WTC11 (cell line): ENCODE data around the gene NQO2. TPM values are rescaled to one million over a fixed set of nuclear protein-coding genes. Genes with fewer than 3 reads are reported as not detected.

ENCODE experiments used
- ATAC-seq: fragments of 200-7000 bp; cut with Tn5 transposase; 2 replicates; pipeline ENCODE4 v1.10.0; 2021; ENCODE audit warnings: mild to moderate bottlenecking, moderate library complexity
- CTCF ChIA-PET: fragments of 300-600 bp; sonication (Branson Sonifier 250); formaldehyde crosslinking; loops from one replicate; lab custom pipeline; 2021; ENCODE audit warnings: antibody characterized with exemption; lab: Charles Lee
- POLR2A ChIA-PET: fragments of 350-600 bp; sonication (Branson Sonifier 250); formaldehyde crosslinking; loops from one replicate; lab custom pipeline; 2021; ENCODE audit warnings: antibody characterized with exemption; lab: Charles Lee
- DNase-seq: peaks from one replicate; pipeline ENCODE4 v3.0.0; 2021; ENCODE audit warnings: low spot score
- H3K27ac Mint-ChIP-seq: 2 replicates; pipeline ENCODE4 v1.8.0; 2021; ENCODE audit warnings: mixed read lengths
- H3K27me3 Mint-ChIP-seq: 2 replicates; pipeline ENCODE4 v1.8.0; 2021; ENCODE audit warnings: low read depth, mild to moderate bottlenecking, moderate library complexity, mixed read lengths
- H3K36me3 Mint-ChIP-seq: 2 replicates; pipeline ENCODE4 v1.8.0; 2021; ENCODE audit warnings: mixed read lengths
- H3K4me1 Mint-ChIP-seq: 2 replicates; pipeline ENCODE4 v1.8.0; 2022; ENCODE audit warnings: mixed read lengths
- H3K4me3 Mint-ChIP-seq: 2 replicates; pipeline ENCODE4 v1.8.0; 2021; ENCODE audit warnings: mild to moderate bottlenecking, moderate library complexity, mixed read lengths
- H3K9me3 Mint-ChIP-seq: 2 replicates; pipeline ENCODE4 v1.8.0; 2021; ENCODE audit warnings: mixed read lengths
- ATF1 ChIP-seq: sonication (generic); formaldehyde crosslinking; IDR thresholded peaks from 2 replicates; pipeline ENCODE4 v1.8.1; 2023; ENCODE audit warnings: mild to moderate bottlenecking, moderate library complexity, missing genetic modification reagents
- CTCF ChIP-seq: fragments of 200-600 bp; IDR thresholded peaks from 2 replicates; pipeline ENCODE4 v1.8.0; 2022; ENCODE audit warnings: antibody characterized with exemption
- E2F4 ChIP-seq: sonication (generic); formaldehyde crosslinking; IDR thresholded peaks from 2 replicates; pipeline ENCODE4 v1.8.1; 2022; ENCODE audit warnings: low read depth, mild to moderate bottlenecking, moderate library complexity, missing genetic modification reagents, borderline replicate concordance
- ESRRA ChIP-seq: sonication (generic); formaldehyde crosslinking; IDR thresholded peaks from 2 replicates; pipeline ENCODE4 v1.8.1; 2022; ENCODE audit warnings: mild to moderate bottlenecking, missing genetic modification reagents, borderline replicate concordance
- FOXJ3 ChIP-seq: sonication (generic); formaldehyde crosslinking; IDR thresholded peaks from 2 replicates; pipeline ENCODE4 v1.9.0; 2021; ENCODE audit warnings: missing genetic modification reagents, mild to moderate bottlenecking, borderline replicate concordance
- GRHL2 ChIP-seq: fragments of 250-450 bp; sonication (Bioruptor Pico); IDR thresholded peaks from 2 replicates; pipeline ENCODE4 v1.8.0; 2022; ENCODE audit warnings: mild to moderate bottlenecking, moderate library complexity; ENCODE audit not compliant: insufficient replicate concordance, severe bottlenecking
- IRF2 ChIP-seq: sonication (generic); formaldehyde crosslinking; IDR thresholded peaks from 2 replicates; pipeline ENCODE4 v1.8.0; 2022; ENCODE audit warnings: low read depth, missing genetic modification reagents, borderline replicate concordance
- JAZF1 ChIP-seq: fragments of 250-450 bp; sonication (Bioruptor Pico); IDR thresholded peaks from 2 replicates; pipeline ENCODE4 v1.9.0; 2021; ENCODE audit warnings: moderate library complexity, mild to moderate bottlenecking, inconsistent platforms
- KAT7 ChIP-seq: sonication (generic); formaldehyde crosslinking; IDR thresholded peaks from 2 replicates; pipeline ENCODE4 v1.8.1; 2023; ENCODE audit warnings: missing genetic modification reagents, mild to moderate bottlenecking, borderline replicate concordance
- NFE2L1 ChIP-seq: sonication (generic); formaldehyde crosslinking; IDR thresholded peaks from 2 replicates; pipeline ENCODE4 v1.8.1; 2023; ENCODE audit warnings: missing genetic modification reagents
- NR3C1 ChIP-seq: sonication (generic); formaldehyde crosslinking; conservative IDR thresholded peaks from 2 replicates; pipeline ENCODE4 v1.8.1; 2023; ENCODE audit warnings: low read depth, mild to moderate bottlenecking, missing genetic modification reagents
- PREB ChIP-seq: sonication (generic); formaldehyde crosslinking; IDR thresholded peaks from 2 replicates; pipeline ENCODE4 v1.8.1; 2022; ENCODE audit warnings: mild to moderate bottlenecking, missing genetic modification reagents, moderate library complexity, borderline replicate concordance
- PRRX2 ChIP-seq: fragments of 250-450 bp; sonication (Bioruptor Pico); IDR thresholded peaks from 2 replicates; pipeline ENCODE4 v1.8.0; 2021; ENCODE audit warnings: mild to moderate bottlenecking
- SMAD3 ChIP-seq: sonication (generic); formaldehyde crosslinking; IDR thresholded peaks from 2 replicates; pipeline ENCODE4 v1.8.0; 2022; ENCODE audit warnings: missing genetic modification reagents, mild to moderate bottlenecking, borderline replicate concordance
- SP1 ChIP-seq: sonication (generic); formaldehyde crosslinking; conservative IDR thresholded peaks from 2 replicates; pipeline ENCODE4 v1.8.1; 2022; ENCODE audit warnings: missing genetic modification reagents
- TEAD1 ChIP-seq: sonication (generic); formaldehyde crosslinking; IDR thresholded peaks from 2 replicates; pipeline ENCODE4 v1.8.0; 2022; ENCODE audit warnings: mild to moderate bottlenecking, missing genetic modification reagents
- ZMAT4 ChIP-seq: fragments of 250-450 bp; sonication (Bioruptor Pico); IDR thresholded peaks from 2 replicates; pipeline ENCODE4 v1.9.0; 2021; ENCODE audit warnings: mild to moderate bottlenecking
- ZNF121 ChIP-seq: sonication (generic); formaldehyde crosslinking; IDR thresholded peaks from 2 replicates; pipeline ENCODE4 v1.8.0; 2023; ENCODE audit warnings: missing genetic modification reagents
- ZNF232 ChIP-seq: sonication (generic); formaldehyde crosslinking; IDR thresholded peaks from 2 replicates; pipeline ENCODE4 v1.8.0; 2022; ENCODE audit warnings: mild to moderate bottlenecking, missing genetic modification reagents
- ZNF396 ChIP-seq: fragments of 250-450 bp; sonication (Bioruptor Pico); IDR thresholded peaks from 2 replicates; pipeline ENCODE4 v1.8.0; 2021; ENCODE audit warnings: mild to moderate bottlenecking, moderate library complexity, borderline replicate concordance
- total RNA-seq: library from RNA; stranded (reverse); gene quantifications from 3 replicates; pipeline ENCODE4 v1.2.3, GENCODE V29; 2021
- TF ChIP-seq, protein P1 (sequence below): sonication (generic); formaldehyde crosslinking; IDR thresholded peaks from 2 replicates; pipeline ENCODE4 v1.8.0; 2022; ENCODE audit warnings: mild to moderate bottlenecking, missing genetic modification reagents
- TF ChIP-seq, protein P2 (sequence below): sonication (generic); formaldehyde crosslinking; IDR thresholded peaks from 2 replicates; pipeline ENCODE4 v1.8.0; 2023; ENCODE audit warnings: missing genetic modification reagents
- TF ChIP-seq, protein P3 (sequence below): fragments of 250-450 bp; sonication (Bioruptor Pico); IDR thresholded peaks from 2 replicates; pipeline ENCODE4 v1.8.0; 2021; ENCODE audit warnings: mild to moderate bottlenecking
- TF ChIP-seq, protein P4 (sequence below): fragments of 250-450 bp; sonication (Bioruptor Pico); IDR thresholded peaks from 2 replicates; pipeline ENCODE4 v1.9.0; 2021; ENCODE audit warnings: mild to moderate bottlenecking

Gene NQO2
- total RNA-seq, 1 experiment from 2014 or later = 119 TPM

- TF ChIP-seq PREB (CRISPR knock-in tag) (no peak), JAZF1 (CRISPR knock-in tag) (no peak), SP1 (CRISPR knock-in tag) (no peak), E2F4 (CRISPR knock-in tag) (no peak), SMAD3 (no peak), ZMAT4 (CRISPR knock-in tag) (no peak), CTCF (no peak), ZNF232 (CRISPR knock-in tag) (no peak), KAT7 (CRISPR knock-in tag) (no peak), ESRRA (CRISPR knock-in tag) (no peak)
- TF ChIP-seq, protein P1, sequence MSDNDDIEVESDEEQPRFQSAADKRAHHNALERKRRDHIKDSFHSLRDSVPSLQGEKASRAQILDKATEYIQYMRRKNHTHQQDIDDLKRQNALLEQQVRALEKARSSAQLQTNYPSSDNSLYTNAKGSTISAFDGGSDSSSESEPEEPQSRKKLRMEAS = no peak
- TF ChIP-seq, protein P2, sequence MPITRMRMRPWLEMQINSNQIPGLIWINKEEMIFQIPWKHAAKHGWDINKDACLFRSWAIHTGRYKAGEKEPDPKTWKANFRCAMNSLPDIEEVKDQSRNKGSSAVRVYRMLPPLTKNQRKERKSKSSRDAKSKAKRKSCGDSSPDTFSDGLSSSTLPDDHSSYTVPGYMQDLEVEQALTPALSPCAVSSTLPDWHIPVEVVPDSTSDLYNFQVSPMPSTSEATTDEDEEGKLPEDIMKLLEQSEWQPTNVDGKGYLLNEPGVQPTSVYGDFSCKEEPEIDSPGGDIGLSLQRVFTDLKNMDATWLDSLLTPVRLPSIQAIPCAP (CRISPR knock-in tag) = no peak
Observed at GRCh38 chr6:3014675-3015066, 15.0 kb downstream of the NQO2 start (continued).

- no peak overlapping the region for H3K4me3 Mint-ChIP-seq
- POLR2A ChIA-PET = no interaction called here
- no peaks in the 10 kb centered on the region for H3K27me3 Mint-ChIP-seq
- DNase-seq = no peak
- H3K27ac Mint-ChIP-seq = no peak overlapping the region; the same call in 1 of the 2 replicates
- no peak for ATAC-seq
- peaks cover 3% of the 10 kb centered on the region; the same call in 1 of the 2 replicates for H3K4me1 Mint-ChIP-seq
- peaks cover 92% of the 10 kb centered on the region for H3K36me3 Mint-ChIP-seq
- CTCF ChIA-PET = interaction anchor here (2.0 kb wide), 1 partner anchor 13 kb away, joined by 8 read pairs; no protein-coding TSS in a partner anchor
- peaks cover 35% of the 10 kb centered on the region for H3K9me3 Mint-ChIP-seq
- TF ChIP-seq, protein P3, sequence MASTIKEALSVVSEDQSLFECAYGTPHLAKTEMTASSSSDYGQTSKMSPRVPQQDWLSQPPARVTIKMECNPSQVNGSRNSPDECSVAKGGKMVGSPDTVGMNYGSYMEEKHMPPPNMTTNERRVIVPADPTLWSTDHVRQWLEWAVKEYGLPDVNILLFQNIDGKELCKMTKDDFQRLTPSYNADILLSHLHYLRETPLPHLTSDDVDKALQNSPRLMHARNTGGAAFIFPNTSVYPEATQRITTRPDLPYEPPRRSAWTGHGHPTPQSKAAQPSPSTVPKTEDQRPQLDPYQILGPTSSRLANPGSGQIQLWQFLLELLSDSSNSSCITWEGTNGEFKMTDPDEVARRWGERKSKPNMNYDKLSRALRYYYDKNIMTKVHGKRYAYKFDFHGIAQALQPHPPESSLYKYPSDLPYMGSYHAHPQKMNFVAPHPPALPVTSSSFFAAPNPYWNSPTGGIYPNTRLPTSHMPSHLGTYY (CRISPR knock-in tag) = no peak
- TF ChIP-seq NR3C1 (no peak), FOXJ3 (no peak), ATF1 (CRISPR knock-in tag) (no peak), NFE2L1 (CRISPR knock-in tag) (no peak), IRF2 (CRISPR knock-in tag) (no peak), PREB (CRISPR knock-in tag) (no peak), TEAD1 (no peak), ZNF396 (CRISPR knock-in tag) (no peak), GRHL2 (no peak), PRRX2 (CRISPR knock-in tag) (no peak), ZNF232 (CRISPR knock-in tag) (no peak), ZNF121 (CRISPR knock-in tag) (no peak)
- TF ChIP-seq, protein P4, sequence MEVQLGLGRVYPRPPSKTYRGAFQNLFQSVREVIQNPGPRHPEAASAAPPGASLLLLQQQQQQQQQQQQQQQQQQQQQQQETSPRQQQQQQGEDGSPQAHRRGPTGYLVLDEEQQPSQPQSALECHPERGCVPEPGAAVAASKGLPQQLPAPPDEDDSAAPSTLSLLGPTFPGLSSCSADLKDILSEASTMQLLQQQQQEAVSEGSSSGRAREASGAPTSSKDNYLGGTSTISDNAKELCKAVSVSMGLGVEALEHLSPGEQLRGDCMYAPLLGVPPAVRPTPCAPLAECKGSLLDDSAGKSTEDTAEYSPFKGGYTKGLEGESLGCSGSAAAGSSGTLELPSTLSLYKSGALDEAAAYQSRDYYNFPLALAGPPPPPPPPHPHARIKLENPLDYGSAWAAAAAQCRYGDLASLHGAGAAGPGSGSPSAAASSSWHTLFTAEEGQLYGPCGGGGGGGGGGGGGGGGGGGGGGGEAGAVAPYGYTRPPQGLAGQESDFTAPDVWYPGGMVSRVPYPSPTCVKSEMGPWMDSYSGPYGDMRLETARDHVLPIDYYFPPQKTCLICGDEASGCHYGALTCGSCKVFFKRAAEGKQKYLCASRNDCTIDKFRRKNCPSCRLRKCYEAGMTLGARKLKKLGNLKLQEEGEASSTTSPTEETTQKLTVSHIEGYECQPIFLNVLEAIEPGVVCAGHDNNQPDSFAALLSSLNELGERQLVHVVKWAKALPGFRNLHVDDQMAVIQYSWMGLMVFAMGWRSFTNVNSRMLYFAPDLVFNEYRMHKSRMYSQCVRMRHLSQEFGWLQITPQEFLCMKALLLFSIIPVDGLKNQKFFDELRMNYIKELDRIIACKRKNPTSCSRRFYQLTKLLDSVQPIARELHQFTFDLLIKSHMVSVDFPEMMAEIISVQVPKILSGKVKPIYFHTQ (CRISPR knock-in tag) = no peak
- TF ChIP-seq, protein P2 (CRISPR knock-in tag) = no peak
Observed at GRCh38 chr6:3015144-3015543, 15.4 kb downstream of the NQO2 start.
